Tibial nerve (tissue), 4 donors: ENCODE results near the gene FAAP20. TPM values are rescaled to one million over a fixed set of nuclear protein-coding genes. Genes with fewer than 3 reads are reported as not detected.

Experiments
- DNase-seq, 2 donors: peaks; one replicate each; pipeline ENCODE4 v3.0.0-alpha.2; 2019; ENCODE audit warnings: low spot score in 2 of 2
- H3K27ac ChIP-seq, 4 donors: fragments of 200-600 bp; sonication (generic) in 3 of 4; one replicate each; pipeline ENCODE4 v1.5.1; 2017 to 2019; ENCODE audit warnings: mild to moderate bottlenecking in 1 of 4
- H3K27me3 ChIP-seq, 2 donors: fragments of 200-600 bp; sonication (generic) in 1 of 2; one replicate each; pipeline versions ENCODE4 v1.5.1 to v1.6.0; 2017 to 2019
- H3K36me3 ChIP-seq, 3 donors: fragments of 200-600 bp; sonication (generic); one replicate each; pipeline ENCODE4 v1.5.1; 2018 to 2019
- H3K4me1 ChIP-seq, 4 donors: fragments of 200-600 bp; sonication (generic) in 3 of 4; one replicate each; pipeline ENCODE4 v1.5.1; 2017 to 2019
- H3K4me3 ChIP-seq, 4 donors: fragments of 200-600 bp; sonication (generic) in 3 of 4; one replicate each; pipeline ENCODE4 v1.5.1; 2017 to 2019; ENCODE audit warnings: mild to moderate bottlenecking in 1 of 4, moderate library complexity in 1 of 4
- H3K9me3 ChIP-seq, 4 donors: fragments of 200-600 bp; sonication (generic) in 3 of 4; one replicate each; pipeline ENCODE4 v1.5.1; 2017 to 2019
- CTCF ChIP-seq, 5 experiments: fragments of 200-600 bp in 3 of 5; fragments of 450-650 bp in 2 of 5; sonication (generic) in 3 of 5; IDR thresholded peaks; one replicate each; pipeline ENCODE4 v1.5.1; 2016 to 2019; ENCODE audit warnings: antibody characterized with exemption in 5 of 5, mild to moderate bottlenecking in 3 of 5, moderate library complexity in 2 of 5
- EP300 ChIP-seq, 2 donors: sonication (generic); formaldehyde crosslinking; IDR thresholded peaks; one replicate each; pipeline ENCODE4 v1.6.1; 2017; ENCODE audit warnings: antibody characterized with exemption in 2 of 2, mild to moderate bottlenecking in 1 of 2
- POLR2A ChIP-seq, 2 donors: fragments of 450-650 bp; IDR thresholded peaks; one replicate each; pipeline ENCODE4 v1.6.1; 2017; ENCODE audit warnings: antibody characterized with exemption in 2 of 2, mild to moderate bottlenecking in 2 of 2, moderate library complexity in 2 of 2
- WGBS, 2 donors: methylation state at CpG; one replicate each; pipeline ENCODE4 v1.1.5; 2018; 5-methylcytosine and 5-hydroxymethylcytosine counted together
- total RNA-seq, 4 donors: library from RNA; depleted of rRNA; stranded (reverse); fragments of >200 nt; gene quantifications; one replicate each; pipeline ENCODE4 v1.1.0, GENCODE V29; 2016

Gene FAAP20
- total RNA-seq, 4 donors from 2014 or later = 32.8 to 60.9 (median 47.3) TPM

GRCh38 chr1:2141025-2141424, 53.5 kb downstream of the FAAP20 start:
- TF ChIP-seq POLR2A (IDR thresholded peaks at IDR 0.05) = no peak
- TF ChIP-seq CTCF (IDR thresholded peaks at IDR 0.05) = no peak
- TF ChIP-seq EP300 (IDR thresholded peaks at IDR 0.05) = no peak
- 78 to 79% methylated on average over 4 of the region's 4 CpGs for WGBS, 2 donors
- no peak for DNase-seq
- Histone ChIP-seq H3K27ac (no peak overlapping the region), H3K27me3 (no peaks in the 10 kb centered on the region), H3K4me1 (peaks cover 0 to 1% (median 0%) of the 10 kb centered on the region in 4 donors), H3K9me3 (no peaks in the 10 kb centered on the region), H3K36me3 (no peaks in the 10 kb centered on the region), H3K4me3 (no peak overlapping the region)

Other genes with a start within 250 kb of the FAAP20 start
- gene CFAP74, start 191.0 kb downstream of the FAAP20 start, total RNA-seq = not detected
- gene GABRD, start 175.4 kb downstream of the FAAP20 start, total RNA-seq = 1 to 10 TPM in 1 of 4 donors, not detected in 3; 1.0 TPM
- 1 to 10 TPM; 2.0 to 3.9 (median 2.8) TPM for gene PRKCZ, start 144.4 kb downstream of the FAAP20 start, total RNA-seq
- gene SKI, start 33.5 kb upstream of the FAAP20 start, total RNA-seq = 100 to 1,000 TPM in 1 of 4 donors, 10 to 100 TPM in 3; 62.8 to 100 (median 72.2) TPM
- gene MORN1, start 196.8 kb upstream of the FAAP20 start, total RNA-seq = 10 to 100 TPM in 3 of 4 donors, 1 to 10 TPM in 1; 8.7 to 21.9 (median 16.1) TPM
- gene RER1, start 197.1 kb upstream of the FAAP20 start, total RNA-seq = 10 to 100 TPM; 56.4 to 76.8 (median 66.8) TPM
- 10 to 100 TPM; 27.6 to 44.7 (median 37.8) TPM for gene PEX10, start 217.8 kb upstream of the FAAP20 start, total RNA-seq